ENCODE data around the gene NUDT4B. TPM values are rescaled to one million over a fixed set of nuclear protein-coding genes. Genes with fewer than 3 reads are reported as not detected.
"Not testable (repeated sequence)": the region's sequence is repeated elsewhere in the genome, so short reads cannot be mapped to it uniquely, and the experiment has no call there.

NUDT4B gene
- total and polyA plus RNA-seq, 10 donors: 0.35 to 27.4 (median 1.3) TPM; not detected in 1

DNA sequence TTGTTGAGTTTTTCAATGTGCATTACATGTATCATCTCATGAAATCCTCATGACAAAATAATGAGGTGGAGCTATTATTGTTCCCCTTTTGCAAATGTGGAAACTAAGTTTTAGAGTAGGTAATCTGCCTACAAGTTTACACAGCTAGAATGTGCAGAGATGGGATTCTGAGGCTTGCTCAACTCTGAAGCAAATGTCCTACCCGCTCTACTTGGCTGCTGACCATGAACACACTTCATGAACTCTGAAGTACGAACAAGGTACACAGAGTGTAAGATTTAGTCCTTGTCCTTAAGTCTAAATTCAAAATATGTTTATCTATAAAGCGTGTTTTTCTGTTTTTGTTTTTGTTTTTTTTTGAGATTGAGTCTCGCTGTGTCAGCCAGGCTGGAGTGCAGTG is 5.4 kb upstream of the NUDT4B start:
- intact Hi-C loops (cut with DNase I; ENCODE audit: low total_unique reads); DNase-seq: not testable (repeated sequence)

DNA sequence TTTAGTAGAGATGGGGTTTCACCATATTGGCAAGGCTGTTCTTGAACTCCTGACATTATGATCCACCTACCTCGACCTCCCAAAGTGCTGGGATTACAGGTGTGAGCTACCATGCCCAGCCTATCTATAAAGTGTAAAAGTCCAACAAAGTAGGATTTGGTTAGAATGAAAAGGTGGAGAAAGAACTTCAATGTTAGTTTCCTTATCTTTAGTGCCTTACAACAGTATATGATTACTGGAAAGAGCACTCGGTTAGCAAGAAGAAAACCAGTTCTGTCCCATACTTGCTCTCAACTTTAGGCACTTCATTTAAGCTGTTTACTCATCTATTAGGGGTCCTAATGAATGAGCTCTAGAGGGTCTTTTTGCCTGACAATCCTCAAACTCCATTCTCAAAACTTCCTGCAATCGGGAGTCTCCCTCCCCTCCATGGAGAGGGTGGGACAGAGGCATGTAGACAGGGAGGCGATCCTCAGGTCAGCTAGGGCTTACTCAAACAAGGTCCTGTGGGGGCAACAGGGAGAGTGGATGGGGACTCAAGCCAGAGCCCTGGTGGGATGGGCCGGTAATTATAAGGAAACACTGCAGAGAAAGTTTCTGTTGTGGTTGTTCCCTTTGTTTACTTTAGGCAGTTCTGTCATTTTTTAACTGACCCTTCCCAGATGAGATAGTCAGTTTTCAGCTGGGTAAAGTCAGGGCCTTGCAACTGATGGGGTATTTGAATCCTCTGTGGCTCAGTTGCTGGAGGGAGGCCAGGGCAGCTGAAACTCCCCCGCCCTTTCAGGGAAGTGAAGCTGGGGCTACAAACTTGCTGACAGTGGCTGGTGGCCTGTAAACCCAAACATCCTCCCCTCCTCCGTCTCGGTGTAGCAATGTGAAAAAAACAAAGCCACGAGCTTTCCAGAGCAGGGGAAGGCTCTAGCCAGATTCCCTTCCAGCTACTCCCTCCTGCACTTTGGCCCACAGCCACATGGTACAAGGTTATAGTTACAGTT is 4.6 kb upstream of the NUDT4B start:
- H3K36me3 ChIP-seq; DNase-seq; H3K4me1 ChIP-seq; H3K9me3 ChIP-seq; H3K27ac ChIP-seq; H3K27me3 ChIP-seq (replicated peaks in 1 of 7); H3K4me3 ChIP-seq; intact Hi-C loops (cut with DNase I; ENCODE audit: low total_unique reads): not testable (repeated sequence)
- WGBS, 5 donors: no CpG with 5 or more reads among the region's 9 CpGs

More for the DNA sequence above, 5.4 kb upstream of the NUDT4B start:
- no CpG with 5 or more reads among the region's 4 CpGs for WGBS, 5 donors
- H3K27ac ChIP-seq; H3K36me3 ChIP-seq; H3K9me3 ChIP-seq; H3K4me3 ChIP-seq; H3K4me1 ChIP-seq; H3K27me3 ChIP-seq (replicated peaks in 1 of 7): not testable (repeated sequence)

DNA sequence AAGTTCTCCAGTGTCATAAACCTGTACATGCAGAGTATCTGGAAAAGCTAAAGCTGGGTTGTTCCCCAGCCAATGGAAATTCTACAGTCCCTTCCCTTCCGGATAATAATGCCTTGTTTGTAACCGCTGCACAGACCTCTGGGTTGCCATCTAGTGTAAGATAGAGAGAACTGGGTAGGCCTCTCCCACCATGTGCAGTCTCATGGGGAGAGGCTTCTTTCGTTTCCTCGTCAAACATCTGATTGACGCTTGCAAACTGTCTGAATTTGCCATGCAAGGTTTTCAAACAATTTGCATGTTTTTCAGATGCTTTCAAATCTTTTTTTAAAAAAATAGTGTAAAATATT is 734 bp downstream of the NUDT4B start:
- H3K9me3 ChIP-seq; H3K4me3 ChIP-seq; intact Hi-C loops (cut with DNase I; ENCODE audit: low total_unique reads); H3K27me3 ChIP-seq (replicated peaks in 1 of 7); H3K27ac ChIP-seq; H3K36me3 ChIP-seq; DNase-seq; H3K4me1 ChIP-seq: not testable (repeated sequence)
- WGBS, 5 donors: no CpG with 5 or more reads among the region's 5 CpGs

DNA sequence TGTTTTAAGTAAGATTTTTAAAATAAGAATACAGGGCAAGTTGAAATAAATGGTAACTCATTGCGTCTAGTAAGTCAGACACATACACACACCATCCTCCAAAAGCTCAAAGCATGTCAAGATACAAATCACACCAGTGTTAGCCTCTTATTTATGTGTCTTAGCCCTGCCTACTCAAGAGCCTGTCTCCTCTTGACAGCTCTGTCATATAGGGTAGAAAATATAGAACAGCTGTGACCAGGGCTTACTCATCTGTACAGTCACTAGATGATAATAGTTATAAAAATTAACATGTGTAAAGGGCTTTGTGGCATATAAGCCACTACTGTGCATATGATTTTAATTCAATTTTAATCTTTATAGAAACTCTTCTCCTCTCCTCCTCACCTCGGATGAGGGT is 7.7 kb downstream of the NUDT4B start:
- H3K27me3 ChIP-seq (replicated peaks in 1 of 7); DNase-seq; H3K36me3 ChIP-seq; H3K9me3 ChIP-seq; H3K4me1 ChIP-seq; H3K4me3 ChIP-seq; H3K27ac ChIP-seq; intact Hi-C loops (cut with DNase I; ENCODE audit: low total_unique reads): not testable (repeated sequence)
- no CpG with 5 or more reads among the region's 2 CpGs for WGBS, 5 donors

DNA sequence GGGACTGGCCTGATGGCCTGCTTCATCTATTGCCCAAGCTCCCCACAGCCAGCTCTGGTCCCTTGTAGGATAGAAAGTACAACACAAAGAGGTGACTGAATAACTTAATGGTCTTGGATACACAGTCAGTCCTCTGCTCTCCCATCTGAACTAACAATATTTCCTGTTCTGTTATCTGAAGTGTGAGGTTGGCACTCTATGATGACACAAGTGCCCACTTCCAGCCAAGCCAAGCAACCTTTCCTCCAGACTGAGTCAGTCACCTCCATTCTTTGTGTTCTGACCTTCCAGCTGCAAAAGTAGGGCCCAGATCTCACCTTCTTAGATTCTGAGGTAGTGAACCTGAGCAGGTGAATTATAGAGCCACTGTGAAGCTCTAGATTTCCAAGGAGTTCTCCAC is 8.9 kb downstream of the NUDT4B start:
- H3K9me3 ChIP-seq; DNase-seq; H3K36me3 ChIP-seq; H3K27me3 ChIP-seq (replicated peaks in 1 of 7); H3K27ac ChIP-seq; H3K4me3 ChIP-seq; H3K4me1 ChIP-seq; intact Hi-C loops (cut with DNase I; ENCODE audit: low total_unique reads): not testable (repeated sequence)

DNA sequence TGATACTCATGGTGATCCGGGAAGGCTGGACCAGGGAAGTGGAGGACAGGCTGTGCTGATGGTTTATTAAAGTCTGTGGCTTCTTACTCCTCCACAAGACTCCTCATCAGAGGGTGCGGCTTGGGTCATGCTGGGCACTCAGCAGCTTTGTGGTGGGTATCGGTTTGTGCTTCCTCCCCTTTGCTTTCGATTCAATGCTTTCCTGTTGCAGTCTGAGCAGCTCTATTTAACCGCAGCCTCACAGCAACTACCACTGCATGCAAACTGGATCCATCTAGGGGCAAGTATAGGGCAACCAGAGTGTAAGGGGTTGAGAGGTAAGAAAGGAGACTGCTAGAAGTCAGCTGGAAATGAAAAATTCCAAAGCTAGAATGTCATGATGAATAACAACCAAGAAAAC is 9.8 kb downstream of the NUDT4B start:
- H3K36me3 ChIP-seq; intact Hi-C loops (cut with DNase I; ENCODE audit: low total_unique reads); H3K27ac ChIP-seq; H3K4me3 ChIP-seq; H3K9me3 ChIP-seq; H3K27me3 ChIP-seq (replicated peaks in 1 of 7); H3K4me1 ChIP-seq; DNase-seq: not testable (repeated sequence)
- WGBS, 5 donors: no CpG with 5 or more reads among the region's 5 CpGs

DNA sequence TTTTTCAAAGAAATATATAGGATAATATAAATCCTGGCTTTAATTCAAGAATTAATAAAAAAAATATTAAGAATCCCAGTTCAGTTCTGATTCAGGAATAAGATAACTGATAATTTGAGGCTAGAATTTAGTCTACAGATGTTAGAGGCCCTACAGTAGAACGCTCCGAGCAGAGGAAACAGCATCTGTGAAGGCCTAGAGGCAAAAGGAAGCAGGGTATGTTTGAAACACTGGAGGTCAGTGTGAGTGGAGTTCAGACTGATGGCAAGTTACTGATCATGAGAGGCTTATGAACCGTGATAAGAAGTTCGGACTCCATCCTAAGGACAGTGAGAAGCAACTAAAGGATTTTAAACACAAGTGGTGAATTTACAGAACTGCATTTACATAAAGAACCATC is 10.4 kb downstream of the NUDT4B start:
- H3K4me1 ChIP-seq; H3K9me3 ChIP-seq; H3K27me3 ChIP-seq (replicated peaks in 1 of 7); H3K27ac ChIP-seq; H3K4me3 ChIP-seq; H3K36me3 ChIP-seq; DNase-seq; intact Hi-C loops (cut with DNase I; ENCODE audit: low total_unique reads): not testable (repeated sequence)
- WGBS, 5 donors: no CpG with 5 or more reads among the region's 4 CpGs

DNA sequence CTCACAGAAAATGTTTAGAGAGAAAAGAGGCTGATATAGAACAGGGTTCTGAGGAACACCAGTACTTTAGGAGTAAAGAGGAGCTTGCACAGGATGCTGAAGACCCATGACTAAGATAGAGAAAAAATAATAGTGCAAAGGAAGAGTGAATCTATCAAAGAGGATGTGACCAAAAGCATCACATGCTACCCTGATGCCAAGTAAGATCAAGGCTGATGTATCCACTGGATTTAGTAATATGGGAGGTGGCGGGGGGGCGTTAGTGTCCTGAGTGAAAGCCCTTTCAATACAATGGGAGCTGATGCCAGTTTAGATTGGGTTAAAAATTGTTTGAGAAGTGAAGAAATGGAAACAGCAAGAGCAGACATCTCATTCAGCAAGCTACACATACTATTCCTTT is 11.2 kb downstream of the NUDT4B start:
- H3K4me3 ChIP-seq; DNase-seq; H3K36me3 ChIP-seq; H3K27me3 ChIP-seq (replicated peaks in 1 of 7); H3K4me1 ChIP-seq; intact Hi-C loops (cut with DNase I; ENCODE audit: low total_unique reads); H3K27ac ChIP-seq; H3K9me3 ChIP-seq: not testable (repeated sequence)
- whole genome bisulfite sequencing, 5 donors: 82 to 100% (median 83%) methylated on average over 2 of the region's 2 CpGs

DNA sequence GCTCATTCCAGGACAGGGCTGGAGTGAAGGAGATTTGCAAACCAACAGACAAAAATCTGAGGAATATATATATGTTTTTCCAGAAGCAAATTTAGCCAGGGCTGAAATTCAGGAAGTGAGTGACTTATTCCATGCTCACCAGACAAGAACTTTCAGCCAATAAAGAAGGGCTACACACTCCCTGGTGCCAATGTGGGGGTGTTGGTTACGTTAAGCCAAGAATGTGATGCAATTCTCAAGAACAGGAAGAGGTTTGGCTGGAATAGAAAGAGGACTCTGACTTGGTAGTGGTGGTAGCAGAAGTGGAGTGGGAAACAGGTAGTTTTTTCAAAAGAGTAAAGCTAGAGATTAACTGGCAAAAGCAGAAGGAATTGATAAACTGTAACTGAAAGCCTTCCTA is 11.6 kb downstream of the NUDT4B start:
- H3K36me3 ChIP-seq; H3K9me3 ChIP-seq; H3K4me3 ChIP-seq; H3K4me1 ChIP-seq; DNase-seq; intact Hi-C loops (cut with DNase I; ENCODE audit: low total_unique reads); H3K27ac ChIP-seq; H3K27me3 ChIP-seq (replicated peaks in 1 of 7): not testable (repeated sequence)
- WGBS, 5 donors: no CpG with 5 or more reads among the region's 1 CpG

DNA sequence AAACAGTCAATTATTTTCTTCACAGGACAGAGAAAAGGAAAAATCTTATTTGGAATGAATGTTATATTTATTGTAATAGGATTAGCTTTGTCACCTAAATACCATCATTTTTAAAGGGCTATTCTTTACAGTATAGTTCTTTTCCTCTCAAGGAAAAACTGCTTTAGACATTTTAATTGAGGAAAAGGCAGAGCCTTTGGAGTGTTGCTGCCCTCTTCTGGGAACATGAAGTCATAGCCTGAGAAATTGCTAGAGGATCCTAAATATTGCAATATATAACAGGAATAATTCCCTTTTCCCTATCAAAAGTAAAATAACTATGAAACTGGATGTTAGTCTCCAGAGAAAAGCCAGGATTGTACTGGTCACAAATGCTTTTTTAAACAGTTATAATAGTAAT is 12.8 kb downstream of the NUDT4B start:
- H3K36me3 ChIP-seq; H3K27ac ChIP-seq; H3K27me3 ChIP-seq (replicated peaks in 1 of 7); DNase-seq; intact Hi-C loops (cut with DNase I; ENCODE audit: low total_unique reads); H3K4me1 ChIP-seq; H3K4me3 ChIP-seq; H3K9me3 ChIP-seq: not testable (repeated sequence)

DNA sequence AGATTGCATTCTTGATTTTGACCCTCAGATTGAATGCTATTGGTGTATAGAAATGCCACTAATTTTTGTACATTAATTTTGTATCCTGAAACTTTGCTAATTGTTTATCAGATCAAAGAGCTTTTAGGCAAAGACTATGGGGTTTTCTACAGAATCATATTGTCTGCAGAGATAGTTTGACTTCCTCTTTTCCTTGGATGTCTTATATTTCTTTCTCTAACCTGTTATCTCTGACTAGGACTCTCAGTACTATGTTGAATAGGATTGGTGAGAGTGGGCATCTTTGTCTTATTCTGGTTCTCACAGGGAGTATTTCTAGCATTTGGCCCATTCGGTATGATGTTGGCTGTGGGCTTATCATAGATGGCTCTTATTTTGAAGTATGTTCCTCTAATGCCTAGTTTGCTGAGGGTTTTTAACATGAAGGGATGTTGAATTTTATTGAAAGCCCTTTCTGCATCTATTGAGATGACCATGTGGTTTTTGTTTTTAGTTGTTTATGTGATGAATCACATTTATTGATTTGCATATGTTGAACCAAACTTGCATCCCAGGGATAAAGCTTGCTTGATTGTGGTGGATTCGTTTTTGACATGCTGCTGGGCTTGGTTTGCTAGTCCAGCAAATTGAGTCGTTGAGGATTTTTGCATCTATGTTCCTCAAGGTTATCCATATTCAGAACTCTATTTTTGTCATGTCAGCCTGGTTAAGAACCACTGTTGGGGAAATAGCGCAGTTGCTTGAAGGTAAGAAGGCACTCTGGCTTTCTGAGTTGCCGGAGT is 16.9 kb downstream of the NUDT4B start:
- H3K27me3 ChIP-seq (replicated peaks in 1 of 7): not testable (repeated sequence)
- WGBS, 5 donors: no CpG with 5 or more reads among the region's 5 CpGs

More for the DNA sequence above, 16.9 kb downstream of the NUDT4B start:
- DNase-seq; H3K4me3 ChIP-seq; intact Hi-C loops (cut with DNase I; ENCODE audit: low total_unique reads); H3K27ac ChIP-seq; H3K4me1 ChIP-seq; H3K9me3 ChIP-seq; H3K36me3 ChIP-seq: not testable (repeated sequence)
